ENCODE results near the gene MREG.
A peak's percentile ranks its signal among the peaks of the same experiment; 100 is the strongest.
"Not testable (repeated sequence)": the region's sequence is repeated elsewhere in the genome, so short reads cannot be mapped to it uniquely, and the experiment has no call there.

Gene MREG

DNA sequence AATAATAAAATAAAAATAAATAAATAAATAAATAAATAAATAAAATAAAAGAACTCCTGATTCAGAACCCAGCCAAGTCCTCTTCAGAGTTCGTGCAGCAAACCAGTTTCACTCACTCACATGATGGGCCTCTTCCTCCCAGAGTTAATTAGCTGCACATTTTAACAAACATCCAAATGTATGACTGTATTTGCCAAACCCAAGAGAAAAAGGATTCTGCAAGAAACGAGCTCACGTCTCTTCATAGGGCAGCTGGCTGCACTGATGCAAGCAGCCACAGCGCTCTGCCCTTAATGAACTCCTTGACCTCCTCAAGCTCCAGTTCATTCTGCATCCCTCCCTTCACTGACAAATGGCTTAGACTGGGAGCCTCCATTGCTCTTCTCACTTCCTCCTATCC is 55.1 kb downstream of the MREG start:
- DNase-seq (ENCODE audit: low read depth in 3 of 3), result no peak

DNA sequence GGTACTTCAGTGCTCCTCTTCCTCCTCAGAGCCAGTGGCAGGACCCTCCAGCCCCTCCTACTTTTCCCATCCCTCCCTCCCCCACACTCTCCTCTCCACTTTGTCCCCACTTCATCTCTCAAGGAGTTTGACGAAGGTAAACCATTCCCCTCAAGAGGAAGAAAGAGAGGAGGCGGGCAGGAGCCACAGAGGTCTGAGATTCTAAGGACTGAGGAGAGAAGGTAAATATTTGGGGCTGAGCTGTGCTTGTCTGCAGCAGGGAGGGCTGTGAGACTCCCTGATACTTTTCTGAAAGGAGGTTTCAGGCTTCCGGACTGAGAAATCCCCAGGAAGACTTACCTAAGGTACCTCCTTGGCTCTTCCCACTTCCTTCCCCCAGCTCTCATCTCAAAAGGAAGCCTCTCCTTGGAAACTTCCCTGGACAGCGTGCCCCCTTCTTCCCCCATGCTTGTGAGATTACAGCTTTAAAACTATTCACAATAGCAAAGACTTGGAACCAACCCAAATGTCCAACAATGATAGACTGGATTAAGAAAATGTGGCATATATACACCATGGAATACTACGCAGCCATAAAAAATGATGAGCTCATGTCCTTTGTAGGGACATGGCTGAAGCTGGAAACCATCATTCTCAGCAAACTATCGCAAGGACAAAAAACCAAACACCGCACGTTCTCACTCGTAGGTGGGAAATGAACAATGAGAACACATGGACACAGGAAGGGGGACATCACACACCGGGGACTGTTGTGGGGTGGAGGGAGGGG is 55.8 kb downstream of the MREG start:
- not testable (repeated sequence) for DNase-seq (ENCODE audit: low read depth in 3 of 3)

DNA sequence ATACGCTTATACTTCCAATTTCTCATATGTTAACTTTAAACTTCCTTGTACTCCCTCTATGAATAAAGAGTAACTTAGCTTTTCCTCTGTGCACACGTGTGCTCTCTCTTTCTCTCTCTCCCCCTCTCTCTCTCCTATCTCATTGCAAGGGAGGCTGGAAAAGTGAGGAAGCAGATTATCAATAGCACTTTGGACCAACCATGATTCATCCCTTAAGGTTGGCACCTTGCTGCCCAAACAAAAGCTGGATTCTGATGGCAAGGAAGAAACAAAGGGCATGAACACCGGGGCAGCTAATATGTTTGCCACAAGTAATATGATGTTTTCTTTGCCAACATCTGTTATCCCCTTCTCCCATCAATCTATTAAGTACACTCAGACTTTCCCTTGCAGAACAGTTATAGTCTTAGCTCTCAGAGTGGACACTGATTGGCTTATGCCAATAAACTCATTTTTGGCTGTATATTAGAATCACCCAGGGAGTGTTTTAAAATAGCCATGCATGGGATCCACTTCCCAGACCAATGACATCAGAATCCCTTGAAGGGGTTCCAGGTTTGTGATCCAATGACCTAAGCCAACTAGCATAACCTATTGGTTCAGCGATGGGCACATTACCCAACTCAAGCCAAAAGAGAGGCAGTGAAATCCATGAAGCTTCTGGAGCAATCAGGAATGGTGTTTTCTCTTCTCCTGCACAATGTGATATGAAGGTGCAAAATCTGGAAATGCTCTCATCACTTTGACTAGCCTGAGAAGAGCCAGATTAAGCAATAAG is 60.3 kb downstream of the MREG start:
- DNase-seq (ENCODE audit: low read depth in 3 of 3), result no peak

DNA sequence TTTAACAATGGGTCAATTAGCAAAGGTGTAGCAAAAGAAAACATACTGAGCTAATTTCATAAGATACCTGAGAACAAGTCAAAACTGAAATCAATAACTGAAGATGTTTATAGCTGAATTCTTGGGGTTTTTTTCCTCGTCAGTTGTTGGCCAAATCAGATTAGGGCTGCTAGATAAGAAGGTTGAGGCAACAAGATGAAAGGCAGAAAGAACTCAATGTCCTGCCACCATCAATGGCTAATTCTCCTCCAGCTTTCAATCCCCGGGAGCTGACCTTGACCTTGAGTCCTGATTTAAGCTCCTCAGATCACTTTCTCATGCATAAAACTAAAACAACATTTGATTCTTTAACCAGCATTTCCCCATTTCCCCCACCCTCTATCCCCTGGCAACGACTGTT is 61.8 kb downstream of the MREG start:
- DNase-seq (ENCODE audit: low read depth in 3 of 3), result no peak

DNA sequence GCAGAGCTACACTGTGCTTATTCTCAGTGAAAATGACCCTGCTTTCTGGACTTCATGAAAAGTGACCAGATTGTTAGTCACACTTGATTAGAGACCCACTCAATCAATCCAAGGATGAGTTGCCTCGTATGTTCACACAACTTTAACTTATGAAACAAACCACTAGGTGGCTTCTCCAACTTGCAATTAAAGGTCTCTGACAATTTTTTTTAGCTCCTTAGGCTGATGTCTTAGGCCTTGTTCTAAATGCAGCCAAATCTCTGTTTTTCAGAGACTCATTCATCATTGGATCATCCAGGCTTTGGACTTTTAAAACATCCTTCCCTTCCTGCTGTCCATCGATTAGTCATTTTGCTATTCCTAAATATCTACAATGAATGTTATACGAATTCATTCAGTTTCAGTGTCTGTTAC is 63.4 kb downstream of the MREG start:
- no peak for DNase-seq (ENCODE audit: low read depth in 3 of 3)

DNA sequence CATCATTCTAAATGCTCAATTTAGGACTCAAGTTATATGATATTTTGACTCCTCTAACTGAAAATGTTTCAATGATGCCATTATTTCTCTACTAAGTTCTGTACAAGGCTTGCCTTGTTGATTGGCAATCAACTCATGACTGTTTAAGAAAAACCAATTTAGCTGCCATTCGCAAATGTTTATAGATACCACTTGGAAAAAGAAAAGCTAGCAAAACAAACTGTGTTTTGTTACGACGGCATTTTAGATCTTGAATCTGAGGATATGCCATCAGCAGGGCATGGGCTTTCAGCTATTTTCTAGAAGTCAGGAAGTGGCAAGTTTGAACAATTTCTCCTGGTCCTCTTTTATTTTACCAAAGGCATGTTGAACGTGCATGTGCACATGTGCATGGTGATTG is 65.3 kb downstream of the MREG start:
- no peak for DNase-seq (ENCODE audit: low read depth in 3 of 3)

DNA sequence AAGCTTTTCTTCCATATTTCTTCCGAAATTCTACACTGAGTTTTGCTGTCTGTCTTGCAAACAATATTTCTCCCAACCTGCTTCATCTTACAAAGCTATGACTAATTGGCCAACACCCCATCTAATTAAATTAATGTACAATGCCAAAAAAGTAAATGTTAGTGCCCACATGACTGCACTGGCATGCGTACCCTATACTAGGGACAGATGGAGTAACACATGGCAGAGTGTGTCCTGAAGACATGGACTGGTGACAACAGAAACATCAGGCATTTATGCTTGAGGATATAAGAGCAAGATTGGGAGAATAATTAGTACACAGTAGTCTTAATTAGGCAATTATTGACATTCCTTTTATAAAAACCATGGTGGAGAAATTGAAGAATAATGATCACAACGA is 66.8 kb downstream of the MREG start:
- DNase-seq (ENCODE audit: low read depth in 3 of 3), result no peak

DNA sequence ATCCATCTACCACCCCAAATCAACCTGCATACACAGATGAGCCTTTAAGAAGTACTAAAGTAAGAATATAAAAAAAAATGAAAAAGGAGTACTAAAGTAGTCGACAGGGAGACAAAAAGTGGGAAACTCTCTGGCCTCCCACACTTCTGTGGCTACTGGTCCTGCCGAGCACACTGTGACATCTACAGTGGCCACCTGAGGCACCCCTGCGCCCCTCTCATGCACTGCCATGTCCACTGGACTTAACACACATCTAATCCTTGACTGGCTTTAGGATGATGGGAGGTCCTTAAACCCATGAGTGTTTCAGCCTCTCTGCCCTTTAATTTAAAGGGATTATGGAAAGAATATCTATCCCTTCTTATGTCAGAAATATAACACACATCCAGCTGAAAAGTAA is 71.2 kb downstream of the MREG start:
- no peak for DNase-seq (ENCODE audit: low read depth in 3 of 3)

DNA sequence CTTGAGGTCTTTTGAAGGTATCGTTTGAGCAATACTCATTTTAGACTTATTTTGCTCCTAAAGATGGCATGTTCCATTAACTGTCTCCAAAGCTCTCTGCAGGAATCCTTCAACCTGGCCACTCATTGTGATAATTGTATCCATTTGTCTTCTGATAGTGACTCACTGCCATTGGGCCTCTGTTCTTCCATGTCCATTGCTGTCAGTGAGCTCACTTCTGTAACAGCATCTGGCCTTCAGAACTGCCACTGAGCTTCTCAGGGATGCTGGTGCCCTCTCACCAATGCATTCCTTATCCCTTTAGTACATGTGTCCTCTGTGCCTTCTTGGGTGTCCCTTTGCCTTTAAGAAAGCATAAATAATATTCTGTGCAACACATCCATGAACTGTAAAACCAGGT is 71.6 kb downstream of the MREG start:
- no peak for DNase-seq (ENCODE audit: low read depth in 3 of 3)

DNA sequence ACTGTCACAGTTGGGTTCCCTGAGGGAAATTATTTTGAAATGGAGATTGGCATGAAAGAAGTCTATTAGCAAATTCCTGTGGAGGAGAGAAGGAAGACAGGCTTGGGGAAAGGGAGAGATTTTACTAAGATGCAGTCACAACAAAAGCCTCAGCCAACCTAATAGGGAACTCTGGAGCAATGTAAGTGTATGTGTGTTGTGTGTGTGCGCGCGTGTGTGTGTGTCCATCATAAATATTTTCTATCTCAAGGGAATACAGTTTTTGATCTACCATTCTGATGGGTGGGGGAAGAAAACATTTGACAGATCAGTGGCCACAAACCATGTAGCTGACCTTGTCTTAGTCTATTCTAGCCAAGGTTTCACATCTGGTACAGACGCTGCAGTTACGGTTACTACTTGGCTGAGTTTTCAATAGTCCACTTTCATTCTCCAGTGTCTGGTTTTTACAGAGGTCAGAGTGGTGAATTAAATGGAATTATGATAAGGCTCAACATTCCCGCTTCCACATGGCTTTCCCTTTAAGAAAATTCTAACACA is 72.6 kb downstream of the MREG start:
- DNase-seq (ENCODE audit: low read depth in 3 of 3), result no peak

DNA sequence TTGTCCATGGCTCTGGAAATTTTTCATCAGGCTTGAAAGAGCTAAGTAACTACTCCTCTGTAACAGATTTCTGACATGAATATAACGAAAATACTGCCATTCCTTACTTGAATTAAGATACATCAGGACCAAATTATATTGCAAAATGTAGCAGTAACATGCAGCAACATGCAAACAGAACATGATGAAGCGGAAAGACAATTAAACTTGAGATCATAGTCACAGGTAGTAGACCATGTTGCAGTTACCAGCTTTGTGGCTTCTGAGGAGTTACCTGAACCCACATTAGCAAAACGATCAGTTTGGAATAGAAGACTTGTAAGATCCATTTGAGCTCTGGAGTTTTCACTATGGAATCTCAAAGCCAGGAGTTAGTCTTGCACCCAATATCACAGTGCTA is 76.2 kb downstream of the MREG start:
- no peak for DNase-seq (ENCODE audit: low read depth in 3 of 3)

DNA sequence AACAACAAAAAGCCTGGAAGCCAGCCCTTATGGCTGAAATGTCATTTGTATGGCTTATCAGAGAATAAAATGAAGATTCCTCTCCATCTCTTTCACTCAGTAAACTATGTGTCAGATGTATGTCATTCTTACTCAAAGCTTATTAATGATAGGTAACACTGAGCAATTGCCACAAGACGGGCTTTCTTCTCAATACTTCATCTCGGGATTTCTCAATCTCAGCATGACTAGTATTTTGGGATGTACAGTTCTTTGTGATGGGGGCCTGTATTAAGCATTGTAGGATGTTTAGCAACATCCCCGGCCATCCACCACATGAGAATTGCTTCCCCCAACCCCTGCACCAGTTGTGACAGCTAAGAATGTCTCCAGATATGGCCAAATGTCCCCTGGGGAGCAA is 80.2 kb downstream of the MREG start:
- DNase-seq (ENCODE audit: low read depth in 3 of 3), result no peak

DNA sequence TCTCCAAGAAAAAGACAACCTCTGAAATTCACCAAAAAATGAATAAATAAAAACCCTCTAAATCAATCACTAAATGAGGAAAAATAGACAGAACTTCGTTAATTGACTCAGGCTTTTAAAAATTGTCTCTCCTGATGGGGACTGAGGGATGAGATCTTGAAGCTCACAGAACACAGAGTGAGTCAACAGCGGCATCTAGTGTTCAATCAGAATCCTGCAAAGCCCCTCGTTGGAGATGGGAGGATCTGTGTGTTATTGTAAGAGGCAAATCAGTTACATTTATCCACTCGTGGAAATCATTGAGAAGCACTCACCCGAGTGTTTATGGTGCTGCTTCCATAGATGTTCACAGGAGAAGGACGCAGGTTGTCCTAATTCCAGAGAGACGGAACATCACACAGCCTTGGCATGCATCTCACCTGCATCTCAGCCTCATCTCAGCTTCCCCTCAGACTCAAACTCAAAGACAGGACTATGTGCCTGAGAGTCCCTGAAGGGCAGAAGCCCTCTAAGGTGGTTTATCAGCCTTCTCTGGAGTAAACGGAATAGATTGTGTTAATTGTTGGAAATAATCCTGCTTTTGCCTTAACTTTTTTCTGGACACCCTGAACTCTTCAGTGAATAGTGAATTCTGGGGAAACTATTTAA is 82.0 kb downstream of the MREG start:
- DNase-seq (ENCODE audit: low read depth in 3 of 3), result peak; percentile 30 to 43 (median 37)

DNA sequence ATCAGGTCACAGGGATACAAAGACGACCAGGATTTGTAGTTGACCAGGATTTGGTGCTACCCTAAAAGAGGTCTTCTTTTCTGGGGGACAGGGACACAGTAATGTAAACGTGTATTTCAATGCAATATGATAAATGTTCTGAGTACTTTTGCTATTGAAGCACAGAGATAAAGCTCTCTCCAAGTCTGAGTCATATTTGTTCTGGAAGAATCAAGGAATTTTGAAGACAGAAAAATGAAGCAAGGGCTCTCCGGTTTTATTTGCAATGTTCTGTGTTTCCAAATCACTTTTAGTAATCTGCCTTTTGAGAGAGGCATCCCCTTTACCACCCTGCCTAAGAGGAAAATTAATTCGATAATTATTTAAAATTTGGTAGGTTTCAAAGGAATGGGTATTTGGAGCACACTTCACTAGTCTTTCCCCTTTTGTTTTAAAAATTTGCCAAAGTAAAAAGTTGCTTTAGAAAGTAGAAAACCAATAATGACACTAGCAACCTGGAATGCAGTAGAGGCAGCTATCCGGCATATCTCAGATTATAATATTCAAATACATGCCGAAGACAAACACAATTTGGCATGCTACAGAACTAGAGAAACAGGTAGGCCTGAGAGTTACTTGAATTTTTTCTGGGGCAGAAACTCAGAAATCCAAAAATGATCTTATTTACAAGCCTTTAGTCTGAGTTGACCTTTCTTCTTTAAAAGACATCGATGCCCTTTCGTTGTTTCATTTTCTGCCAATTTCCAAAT is 82.7 kb downstream of the MREG start:
- DNase-seq (ENCODE audit: low read depth in 3 of 3), result no peak

DNA sequence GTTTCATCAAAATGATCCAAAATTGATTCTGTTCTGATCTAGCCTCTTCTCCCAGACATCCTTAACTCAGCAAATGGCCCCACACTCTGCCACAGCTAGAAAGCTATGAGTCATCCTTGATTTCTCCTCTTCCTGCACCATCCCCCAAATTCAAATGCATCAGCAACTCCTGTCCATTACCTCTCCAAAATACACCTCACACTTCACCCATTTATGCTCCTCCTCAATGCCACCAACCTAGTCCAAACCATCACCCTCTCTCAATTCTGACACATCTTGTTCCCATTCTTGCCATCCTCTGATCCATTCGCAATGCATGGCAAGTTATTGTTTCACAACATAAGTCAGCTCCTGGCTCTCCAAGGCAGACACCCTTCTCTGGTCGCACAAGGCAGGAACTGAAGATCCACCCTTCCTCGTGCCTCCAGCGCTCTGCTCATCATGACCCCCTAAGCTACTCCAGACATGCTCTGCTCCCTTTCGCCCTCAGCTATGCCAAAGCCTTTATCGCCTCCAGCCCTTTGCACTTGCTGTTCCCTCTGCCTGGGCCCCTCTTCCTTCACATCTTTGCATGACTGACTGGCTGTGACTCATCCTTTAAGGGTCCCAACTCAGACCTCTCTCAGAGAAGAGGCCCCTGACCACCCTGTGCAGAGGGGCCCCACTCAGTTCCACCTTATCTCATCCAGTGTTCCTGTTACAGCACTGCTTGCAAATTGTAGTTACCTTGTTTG is 83.6 kb downstream of the MREG start:
- no peak for DNase-seq (ENCODE audit: low read depth in 3 of 3)

DNA sequence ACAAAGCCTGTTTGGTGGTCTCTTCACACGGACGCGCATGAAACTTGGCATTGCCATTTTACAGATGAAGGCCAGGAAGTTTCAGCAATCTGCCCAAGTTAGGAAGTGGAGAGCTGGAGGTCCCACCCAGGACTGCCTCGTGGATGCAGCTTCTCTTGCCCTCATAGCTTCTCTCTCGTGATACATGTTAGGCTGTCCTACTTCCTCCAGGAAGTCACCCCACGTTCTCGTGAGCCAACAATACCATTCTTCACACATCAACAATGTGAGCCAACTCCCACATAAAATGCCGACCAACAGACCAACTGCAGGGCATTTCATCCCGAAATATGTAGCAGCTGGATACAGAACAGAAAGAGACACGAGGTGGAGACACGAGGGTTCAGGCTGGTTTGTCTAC is 85.3 kb downstream of the MREG start:
- no peak for DNase-seq (ENCODE audit: low read depth in 3 of 3)

DNA sequence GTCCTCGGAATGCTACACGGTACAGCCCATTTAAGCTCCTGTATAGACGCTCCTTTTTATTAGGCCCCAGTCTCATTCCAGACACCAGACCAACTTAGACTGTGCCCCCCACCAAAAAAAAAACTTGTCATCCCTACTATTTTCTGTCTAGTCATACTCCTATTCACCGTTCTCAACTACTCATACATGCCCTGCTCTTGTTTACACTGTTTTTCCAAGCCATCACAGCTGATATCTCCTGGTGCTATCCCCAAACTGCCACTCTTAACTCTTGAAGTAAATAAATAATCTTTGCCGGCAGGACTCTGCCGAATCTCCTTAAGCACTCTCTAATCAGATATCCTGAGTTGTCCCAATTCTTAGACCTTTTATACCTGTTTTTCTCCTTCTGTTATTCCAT is 86.4 kb downstream of the MREG start:
- not testable (repeated sequence) for DNase-seq (ENCODE audit: low read depth in 3 of 3)

DNA sequence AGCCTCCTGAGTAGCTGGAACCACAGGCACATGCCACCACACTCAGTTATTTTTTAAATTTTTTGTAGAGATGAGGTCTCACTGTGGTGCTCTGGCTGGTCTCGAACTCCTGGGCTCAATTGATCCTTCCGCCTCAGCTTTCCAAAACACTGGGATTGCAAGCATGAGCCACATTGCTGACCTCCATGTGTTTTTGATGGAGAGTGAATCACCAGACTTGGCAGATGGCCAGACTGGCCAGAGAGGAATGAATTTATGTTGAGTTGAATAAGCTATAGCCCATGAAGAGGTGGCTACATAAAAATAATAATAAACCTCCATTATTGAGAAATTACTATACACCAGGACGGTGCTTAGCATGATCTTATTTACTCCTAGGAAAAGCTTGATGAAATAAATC is 91.5 kb downstream of the MREG start:
- DNase-seq (ENCODE audit: low read depth in 3 of 3), result no peak

DNA sequence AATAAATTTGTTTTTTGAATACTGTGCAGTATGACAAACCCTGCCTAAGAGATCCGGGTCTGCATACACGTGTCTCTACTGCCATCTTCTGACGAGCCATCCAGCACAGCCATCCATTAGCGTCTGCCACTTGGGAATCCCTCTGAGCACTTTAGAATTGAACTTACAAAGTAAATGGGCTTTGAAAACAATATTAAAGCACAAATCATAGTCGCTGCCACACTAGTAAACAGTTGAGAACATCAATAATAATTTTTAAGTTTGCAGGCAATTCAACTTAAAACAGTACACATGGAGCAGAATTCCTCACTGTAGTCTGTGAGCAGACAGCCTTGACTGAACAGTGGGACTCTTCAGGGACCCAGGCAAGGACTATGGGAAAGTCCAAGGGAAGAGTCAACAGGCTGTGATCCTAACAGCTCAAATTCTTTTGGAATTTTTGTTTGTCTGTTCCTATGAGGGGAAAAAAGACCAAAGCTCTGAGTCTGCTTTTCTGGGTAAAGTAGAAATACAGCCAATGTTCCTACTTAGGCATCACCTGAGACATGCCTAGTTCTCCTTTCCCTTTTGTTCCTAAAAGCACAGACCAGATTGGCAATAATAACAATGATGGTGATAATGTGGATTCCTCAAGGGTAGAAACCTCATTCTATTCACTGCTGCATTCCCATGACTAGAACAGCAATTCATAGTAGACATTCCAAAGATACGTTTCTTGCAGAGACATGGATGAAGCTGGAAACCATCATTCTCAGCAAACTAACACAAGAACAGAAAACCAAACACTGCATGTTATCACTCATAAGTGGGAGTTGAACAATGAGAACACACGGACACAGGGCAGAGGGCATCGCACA is 92.9 kb downstream of the MREG start:
- peak; percentile 21 to 40 (median 37) for DNase-seq (ENCODE audit: low read depth in 3 of 3)

DNA sequence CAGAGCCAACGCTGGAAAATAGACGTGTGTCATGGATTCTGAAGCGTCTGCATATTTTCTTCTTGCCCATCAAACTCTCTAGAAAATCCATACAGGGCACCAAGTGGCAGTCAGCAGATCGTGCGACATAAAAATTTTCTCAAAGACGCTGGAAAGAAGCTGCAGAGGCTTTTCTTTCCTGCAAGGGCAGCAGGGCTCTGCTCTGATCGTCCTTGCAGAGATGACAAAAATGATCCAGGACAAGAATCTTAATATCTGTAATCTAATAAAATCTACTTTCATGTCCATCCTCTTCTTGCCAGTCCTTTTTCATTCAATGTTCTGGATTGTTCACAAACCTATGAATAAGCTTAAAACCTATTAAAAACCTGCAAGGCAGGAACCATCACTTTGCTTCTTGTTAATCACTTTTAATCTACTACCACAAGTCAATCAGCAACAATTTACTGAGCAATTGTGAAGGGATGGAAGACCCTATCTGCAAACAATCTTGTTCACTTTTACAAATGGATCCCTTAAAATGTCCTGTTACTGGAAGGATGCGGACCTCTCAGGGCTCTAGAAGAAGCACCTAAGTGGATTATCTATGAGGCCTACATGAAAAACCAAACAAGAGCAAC is 93.6 kb downstream of the MREG start:
- DNase-seq (ENCODE audit: low read depth in 3 of 3), result no peak

Measured in stimulated activated CD4-positive, alpha-beta T cell treated with anti-CD3 and anti-CD28 coated beads, TNF-alpha, amount 100 ng/mL, for 48 hours (primary cell).